Endothelial cell of umbilical vein (primary cell): ENCODE results near the gene JMJD8. TPM values are rescaled to one million over a fixed set of nuclear protein-coding genes. Genes with fewer than 3 reads are reported as not detected.

Experiments used
- BruUV-seq: library from RNA; stranded (reverse); fragments of 400-500 nt; replicated peaks from 2 replicates; lab custom pipeline; 2021; lab: Mats Ljungman, UMichigan
- CTCF ChIA-PET: fragments of 300-600, 350-600 bp; sonication (Branson Sonifier 250); formaldehyde crosslinking; loops from one replicate; lab custom pipeline; 2021; ENCODE audit warnings: antibody characterized with exemption, inconsistent platforms; lab: Charles Lee
- POLR2A ChIA-PET: fragments of 300-600, 350-600 bp; sonication (Branson Sonifier 250); formaldehyde crosslinking; loops from one replicate; lab custom pipeline; 2021; ENCODE audit warnings: antibody characterized with exemption, inconsistent platforms; lab: Charles Lee
- DNase-seq: peaks from one replicate; pipeline ENCODE4 v3.0.0-alpha.2; 2011; ENCODE audit warnings: low read depth, low spot score
- FAIRE-seq: peaks from 2 replicates; lab custom pipeline; 2011; peaks lifted over from hg19 to GRCh38; lab: Jason Lieb, UNC
- H2AFZ ChIP-seq: 2 replicates; pipeline ENCODE4 v1.6.0; 2012; ENCODE audit warnings: low read depth, low read length, control low read depth, inconsistent platforms
- H3K27ac ChIP-seq: 2 replicates; pipeline ENCODE4 v1.5.1; 2011; ENCODE audit warnings: low read depth, mild to moderate bottlenecking, control low read depth, low read length, moderate library complexity; ENCODE audit not compliant: insufficient read depth
- H3K27me3 ChIP-seq, 2 experiments: 2 replicates each; pipeline versions ENCODE4 v1.6.0 to v1.6.1; 2011; ENCODE audit warnings: low read length in 2 of 2, mixed read lengths in 1 of 2; ENCODE audit not compliant: control insufficient read depth in 2 of 2, insufficient read depth in 2 of 2
- H3K36me3 ChIP-seq, 2 experiments: 2 replicates in 1 of 2; 3 replicates in 1 of 2; pipeline ENCODE4 v1.5.1; 2011; ENCODE audit warnings: low read length in 2 of 2, mild to moderate bottlenecking in 1 of 2, moderate library complexity in 1 of 2; ENCODE audit not compliant: control insufficient read depth in 2 of 2, insufficient read depth in 2 of 2; ENCODE audit errors: extremely low read depth in 1 of 2
- H3K4me1 ChIP-seq: 3 replicates; pipeline ENCODE4 v1.5.1; 2011; ENCODE audit warnings: mild to moderate bottlenecking, low read length; ENCODE audit not compliant: control insufficient read depth, insufficient read depth; ENCODE audit errors: extremely low read depth
- H3K4me2 ChIP-seq: 2 replicates; pipeline ENCODE4 v1.6.1; 2011; ENCODE audit warnings: low read length, control low read depth, mixed read lengths; ENCODE audit not compliant: insufficient read depth
- H3K4me3 ChIP-seq, 3 experiments: fragments of 200-600 bp in 1 of 3; sonication (generic), shearing (Covaris generic) in 1 of 3; replicated peaks in 1 of 3; 2 replicates each; pipeline ENCODE4 v1.5.1; 2011 to 2016; ENCODE audit warnings: control low read depth in 3 of 3, low read length in 3 of 3, mild to moderate bottlenecking in 2 of 3, inconsistent platforms in 1 of 3, low read depth in 1 of 3, moderate library complexity in 1 of 3; ENCODE audit not compliant: insufficient read depth in 1 of 3
- H3K79me2 ChIP-seq: 2 replicates; pipeline ENCODE4 v1.6.0; 2012; ENCODE audit warnings: low read length, inconsistent platforms; ENCODE audit not compliant: control insufficient read depth, insufficient read depth
- H3K9ac ChIP-seq: replicated peaks from 2 replicates; pipeline ENCODE3; 2011; ENCODE audit warnings: low read length, control low read depth; ENCODE audit not compliant: insufficient read depth; ENCODE audit errors: extremely low read depth
- H3K9me1 ChIP-seq: replicated peaks from 3 replicates; pipeline ENCODE4 v1.6.0; 2011; ENCODE audit warnings: mild to moderate bottlenecking, low read length; ENCODE audit not compliant: control insufficient read depth, insufficient read depth; ENCODE audit errors: extremely low read depth
- H3K9me3 ChIP-seq: replicated peaks from 2 replicates; pipeline ENCODE4 v1.5.1; 2012; ENCODE audit warnings: low read length, inconsistent platforms; ENCODE audit not compliant: control insufficient read depth, insufficient read depth
- H4K20me1 ChIP-seq: replicated peaks from 2 replicates; pipeline ENCODE3; 2011; ENCODE audit warnings: mild to moderate bottlenecking, low read length; ENCODE audit not compliant: control insufficient read depth, insufficient read depth; ENCODE audit errors: extremely low read depth
- CTCF ChIP-seq, 2 donors: IDR thresholded peaks; 1 replicate in 1 of 2; 2 replicates in 1 of 2; pipeline ENCODE4 v1.5.1; 2011; ENCODE audit warnings: low read length in 2 of 2, mild to moderate bottlenecking in 2 of 2, moderate library complexity in 2 of 2, control low read depth in 1 of 2, inconsistent platforms in 1 of 2, low read depth in 1 of 2; ENCODE audit not compliant: insufficient read depth in 1 of 2; ENCODE audit errors: extremely low read depth in 1 of 2
- EZH2 ChIP-seq: IDR thresholded peaks from 2 replicates; pipeline ENCODE4 v1.6.1; 2012; ENCODE audit warnings: borderline replicate concordance, low read depth, mild to moderate bottlenecking, moderate library complexity, low read length, inconsistent platforms; ENCODE audit not compliant: severe bottlenecking
- FOS ChIP-seq: IDR thresholded peaks from 2 replicates; pipeline ENCODE4 v1.6.1; 2011; ENCODE audit warnings: mild to moderate bottlenecking, low read length, moderate library complexity, borderline replicate concordance; ENCODE audit not compliant: insufficient read depth
- GATA2 ChIP-seq: IDR thresholded peaks from 2 replicates; pipeline ENCODE4 v1.7.0; 2011; ENCODE audit warnings: low read depth, mild to moderate bottlenecking, moderate library complexity, mixed read lengths, low read length; ENCODE audit not compliant: insufficient read length, insufficient read depth
- JUN ChIP-seq: IDR thresholded peaks from 2 replicates; pipeline ENCODE4 v1.6.1; 2011; ENCODE audit warnings: borderline replicate concordance, low read depth; ENCODE audit not compliant: insufficient read length, insufficient read depth
- MAX ChIP-seq: IDR thresholded peaks from 2 replicates; pipeline ENCODE4 v1.6.1; 2011; ENCODE audit not compliant: insufficient read depth, insufficient read length
- MYC ChIP-seq: IDR thresholded peaks from one replicate; pipeline ENCODE4 v1.6.1; 2011; ENCODE audit warnings: mild to moderate bottlenecking, low read depth, low read length
- POLR2A ChIP-seq: IDR thresholded peaks from 2 replicates; pipeline ENCODE4 v1.6.1; 2012; ENCODE audit warnings: low read depth, mild to moderate bottlenecking, control low read depth, low read length
- POLR2AphosphoS5 ChIP-seq: IDR thresholded peaks from 2 replicates; pipeline ENCODE4 v1.6.1; 2012; ENCODE audit warnings: low read depth, mild to moderate bottlenecking, control low read depth, low read length, moderate library complexity; ENCODE audit not compliant: insufficient read depth
- dilution Hi-C: fragments of 300-500 bp; cut with MboI; formaldehyde crosslinking; loops from one replicate; pipeline ENCODE4 v1.15.0; 2019; ENCODE audit warnings: low sequenced_read_pairs; ENCODE audit not compliant: extremely low pct_ligation_motif_present
- intact Hi-C: fragments of 100-400 bp; cut with micrococcal nuclease; formaldehyde crosslinking; loops from one replicate; pipeline ENCODE4 v1.10.0; 2022
- polyA plus RNA-seq, 4 experiments: library from polyadenylated mRNA; depleted of rRNA in 3 of 4; stranded (reverse) in 3 of 4; unstranded in 1 of 4; fragments of >200 nt; gene quantifications; 2 replicates each; pipeline versions ENCODE4 v1.2.1 to v1.2.3, GENCODE V29; 2011 to 2012; ENCODE audit warnings: missing spikeins in 1 of 4
- total RNA-seq: library from RNA; stranded (reverse); gene quantifications from 2 replicates; pipeline ENCODE4 v1.2.3, GENCODE V29; 2021

The JMJD8 gene
- total and polyA plus RNA-seq, 2 donors (not counting 3 experiments of a cell fraction or from before 2014, with no cell fraction given): 55.1 to 102 TPM

GRCh38 chr16:718922-719321 is 34.8 kb upstream of the JMJD8 start:
- no peaks in the 10 kb centered on the region for H3K9me1 ChIP-seq
- H4K20me1 ChIP-seq: no peaks in the 10 kb centered on the region
- no peaks in the 10 kb centered on the region for H3K9me3 ChIP-seq
- ChIA-PET CTCF (interaction anchor here (1.6 kb wide), 1 partner anchor 21 kb away, joined by 4 read pairs; the partner anchor contains the start of gene CIAO3), POLR2A (no interaction called here)
- no TSS peak for BruUV-seq
- TF ChIP-seq POLR2A (no peak), POLR2AphosphoS5 (no peak), GATA2 (no peak), EZH2 (no peak), FOS (no peak), MYC (no peak), MAX (no peak), CTCF (IDR thresholded peaks at IDR 0.05; ENCODE audit: extremely low read depth in 1 of 2, insufficient read depth in 1 of 2, low read depth in 1 of 2, low read length in 2 of 2) (no peak), JUN (no peak)
- H3K36me3 ChIP-seq: no peaks in the 10 kb centered on the region
- H3K4me2 ChIP-seq: no peak overlapping the region
- peaks cover 24% of the 10 kb centered on the region for H3K4me1 ChIP-seq
- dilution Hi-C loops (no loop called here), intact Hi-C loops (no loop called here)
- no peaks in the 10 kb centered on the region for H3K79me2 ChIP-seq
- FAIRE-seq (no peak), DNase-seq (no peak)
- no peak overlapping the region for H3K4me3 ChIP-seq
- no peak overlapping the region for H2AFZ ChIP-seq
- no peak overlapping the region for H3K27ac ChIP-seq
- H3K9ac ChIP-seq: no peak overlapping the region
- no peaks in the 10 kb centered on the region for H3K27me3 ChIP-seq
